Pons (tissue), 1 donor: ENCODE results near the gene KCNJ18.
"Not testable (repeated sequence)": the region's sequence is repeated elsewhere in the genome, so short reads cannot be mapped to it uniquely, and the experiment has no call there.

Experiments
- DNase-seq: peaks from one replicate; pipeline ENCODE4 v3.0.0-alpha.2; 2016; ENCODE audit warnings: low spot score

KCNJ18 gene

GRCh38 chr17:21703891-21704872 is 11.9 kb downstream of the KCNJ18 start:
- DNase-seq: not testable (repeated sequence)

- DNase-seq: no peak
Measured at GRCh38 chr17:21705021-21705601, 12.8 kb downstream of the KCNJ18 start.

- not testable (repeated sequence) for DNase-seq
Measured at GRCh38 chr17:21705746-21706145, 13.4 kb downstream of the KCNJ18 start.

- DNase-seq: not testable (repeated sequence)
Measured at GRCh38 chr17:21706546-21706945, 14.2 kb downstream of the KCNJ18 start.

- not testable (repeated sequence) for DNase-seq
Measured at GRCh38 chr17:21707131-21707530, 14.8 kb downstream of the KCNJ18 start.

GRCh38 chr17:21707711-21708611 is 15.6 kb downstream of the KCNJ18 start:
- not testable (repeated sequence) for DNase-seq

- DNase-seq: not testable (repeated sequence)
Measured at GRCh38 chr17:21708612-21709535, 16.6 kb downstream of the KCNJ18 start.

GRCh38 chr17:21709994-21710393 is 17.7 kb downstream of the KCNJ18 start:
- not testable (repeated sequence) for DNase-seq

GRCh38 chr17:21710486-21710885 is 18.2 kb downstream of the KCNJ18 start:
- not testable (repeated sequence) for DNase-seq

- no peak for DNase-seq
Measured at GRCh38 chr17:21711182-21711581, 18.9 kb downstream of the KCNJ18 start.

- not testable (repeated sequence) for DNase-seq
Measured at GRCh38 chr17:21713020-21713419, 20.7 kb downstream of the KCNJ18 start.

- not testable (repeated sequence) for DNase-seq
Measured at GRCh38 chr17:21713631-21714030, 21.3 kb downstream of the KCNJ18 start.

GRCh38 chr17:21714676-21715075 is 22.4 kb downstream of the KCNJ18 start:
- not testable (repeated sequence) for DNase-seq

GRCh38 chr17:21715877-21716276 is 23.6 kb downstream of the KCNJ18 start:
- not testable (repeated sequence) for DNase-seq

GRCh38 chr17:21718971-21719370 is 26.6 kb downstream of the KCNJ18 start:
- DNase-seq: not testable (repeated sequence)

- DNase-seq: not testable (repeated sequence)
Measured at GRCh38 chr17:21719511-21720226, 27.3 kb downstream of the KCNJ18 start.

- DNase-seq: not testable (repeated sequence)
Measured at GRCh38 chr17:21720566-21720965, 28.2 kb downstream of the KCNJ18 start.

- DNase-seq: not testable (repeated sequence)
Measured at GRCh38 chr17:21722268-21722667, 29.9 kb downstream of the KCNJ18 start.

GRCh38 chr17:21724216-21725006 is 32.1 kb downstream of the KCNJ18 start:
- not testable (repeated sequence) for DNase-seq
